Measurements from ENCODE around the gene CENPU.

CENPU gene

GRCh38 chr4:184757810-184758209, 23.9 kb upstream of the CENPU start:
- no peak for DNase-seq
- H3K36me3 ChIP-seq (ENCODE audit: control insufficient read depth in 1 of 2, insufficient read depth in 2 of 2, low read depth in 1 of 2, low read length in 2 of 2), result peaks cover 27 to 38% of the 10 kb centered on the region in 2 experiments
- no peak overlapping the region for H2BK120ac ChIP-seq (ENCODE audit: low read depth, low read length)
- H4K91ac ChIP-seq (ENCODE audit: low read length), result no peak overlapping the region
- H3K4ac ChIP-seq (ENCODE audit: low read depth in 1 of 2, low read length in 2 of 2), result no peak overlapping the region
- H3K27ac ChIP-seq (ENCODE audit: low read length, poor library complexity, severe bottlenecking), result no peak overlapping the region
- H3K18ac ChIP-seq (ENCODE audit: low read depth in 1 of 2, low read length in 2 of 2), result no peak overlapping the region
- H2BK15ac ChIP-seq (ENCODE audit: low read depth, poor library complexity, severe bottlenecking), result no peak overlapping the region
- no peaks in the 10 kb centered on the region for H3K9me3 ChIP-seq (ENCODE audit: control insufficient read depth, low read length)
- no peak overlapping the region for H3K4me3 ChIP-seq (ENCODE audit: insufficient read depth in 1 of 2, low read depth in 1 of 2, low read length in 2 of 2)
- H2AFZ ChIP-seq (ENCODE audit: low read depth, low read length), result no peak overlapping the region
- peaks cover 6% of the 10 kb centered on the region for H3K4me1 ChIP-seq (ENCODE audit: control insufficient read depth, insufficient read depth, low read depth, low read length)
- no peak overlapping the region for H3K14ac ChIP-seq (ENCODE audit: low read length in 2 of 2)
- H3K79me1 ChIP-seq (replicated peaks; ENCODE audit: low read length, poor library complexity, severe bottlenecking), result peaks cover under 1% of the 10 kb centered on the region
- H3K27me3 ChIP-seq (ENCODE audit: control insufficient read depth in 1 of 2, insufficient read depth in 1 of 2, low read length in 2 of 2), result no peaks in the 10 kb centered on the region
- H2BK12ac ChIP-seq (ENCODE audit: low read length in 2 of 2), result no peak overlapping the region
- no peak overlapping the region for H2BK5ac ChIP-seq (ENCODE audit: low read depth, low read length, poor library complexity, severe bottlenecking)
- H3K9ac ChIP-seq (ENCODE audit: low read length), result no peak overlapping the region
- no peak overlapping the region for H3K4me2 ChIP-seq (ENCODE audit: low read length, poor library complexity, severe bottlenecking)
- H3K23ac ChIP-seq (ENCODE audit: low read length in 2 of 2), result no peak overlapping the region
- WGBS, result 65% methylated on average over 1 of the region's 2 CpGs
- no peak overlapping the region for H4K8ac ChIP-seq (ENCODE audit: low read length)
- H2AK5ac ChIP-seq (ENCODE audit: low read length, severe bottlenecking), result no peak overlapping the region

GRCh38 chr4:184756399-184756798, 22.5 kb upstream of the CENPU start:
- no peak overlapping the region for H4K91ac ChIP-seq (ENCODE audit: low read length)
- H3K79me1 ChIP-seq (replicated peaks; ENCODE audit: low read length, poor library complexity, severe bottlenecking), result no peaks in the 10 kb centered on the region
- peak; percentile 23 for DNase-seq
- peak overlapping the region in 1 of 2 experiments; percentile 7 for H3K4me3 ChIP-seq (ENCODE audit: insufficient read depth in 1 of 2, low read depth in 1 of 2, low read length in 2 of 2)
- H2BK5ac ChIP-seq (ENCODE audit: low read depth, low read length, poor library complexity, severe bottlenecking), result no peak overlapping the region
- H3K4me2 ChIP-seq (ENCODE audit: low read length, poor library complexity, severe bottlenecking), result no peak overlapping the region
- H3K14ac ChIP-seq (ENCODE audit: low read length in 2 of 2), result no peak overlapping the region
- H3K9ac ChIP-seq (ENCODE audit: low read length), result peak overlapping the region; percentile 37
- H3K4me1 ChIP-seq (ENCODE audit: control insufficient read depth, insufficient read depth, low read depth, low read length), result peaks cover 2% of the 10 kb centered on the region
- H2BK12ac ChIP-seq (ENCODE audit: low read length in 2 of 2), result no peak overlapping the region
- no peak overlapping the region for H3K23ac ChIP-seq (ENCODE audit: low read length in 2 of 2)
- H3K36me3 ChIP-seq (ENCODE audit: control insufficient read depth in 1 of 2, insufficient read depth in 2 of 2, low read depth in 1 of 2, low read length in 2 of 2), result peaks cover 22 to 36% of the 10 kb centered on the region in 2 experiments
- H3K18ac ChIP-seq (ENCODE audit: low read depth in 1 of 2, low read length in 2 of 2), result no peak overlapping the region
- H3K27ac ChIP-seq (ENCODE audit: low read length, poor library complexity, severe bottlenecking), result no peak overlapping the region
- WGBS, result 83% methylated on average over 5 of the region's 6 CpGs
- peak overlapping the region; percentile 21 for H2AK5ac ChIP-seq (ENCODE audit: low read length, severe bottlenecking)
- no peaks in the 10 kb centered on the region for H3K9me3 ChIP-seq (ENCODE audit: control insufficient read depth, low read length)
- no peaks in the 10 kb centered on the region for H3K27me3 ChIP-seq (ENCODE audit: control insufficient read depth in 1 of 2, insufficient read depth in 1 of 2, low read length in 2 of 2)
- H4K8ac ChIP-seq (ENCODE audit: low read length), result no peak overlapping the region
- H2BK120ac ChIP-seq (ENCODE audit: low read depth, low read length), result no peak overlapping the region
- no peak overlapping the region for H2BK15ac ChIP-seq (ENCODE audit: low read depth, poor library complexity, severe bottlenecking)
- no peak overlapping the region for H3K4ac ChIP-seq (ENCODE audit: low read depth in 1 of 2, low read length in 2 of 2)
- no peak overlapping the region for H2AFZ ChIP-seq (ENCODE audit: low read depth, low read length)

GRCh38 chr4:184755278-184755677, 21.4 kb upstream of the CENPU start:
- Histone ChIP-seq H3K4me1 (ENCODE audit: control insufficient read depth, insufficient read depth, low read depth, low read length) (peaks cover 5% of the 10 kb centered on the region), H3K27ac (ENCODE audit: low read length, poor library complexity, severe bottlenecking) (peak overlapping the region; percentile 1), H3K14ac (ENCODE audit: low read length in 2 of 2) (no peak overlapping the region), H2BK15ac (ENCODE audit: low read depth, poor library complexity, severe bottlenecking) (no peak overlapping the region), H3K79me1 (replicated peaks; ENCODE audit: low read length, poor library complexity, severe bottlenecking) (no peaks in the 10 kb centered on the region), H3K36me3 (ENCODE audit: control insufficient read depth in 1 of 2, insufficient read depth in 2 of 2, low read depth in 1 of 2, low read length in 2 of 2) (peaks cover 16 to 31% of the 10 kb centered on the region in 2 experiments), H3K23ac (ENCODE audit: low read length in 2 of 2) (no peak overlapping the region), H2BK12ac (ENCODE audit: low read length in 2 of 2) (no peak overlapping the region), H3K9me3 (ENCODE audit: control insufficient read depth, low read length) (no peaks in the 10 kb centered on the region), H3K18ac (ENCODE audit: low read depth in 1 of 2, low read length in 2 of 2) (no peak overlapping the region), H3K27me3 (ENCODE audit: control insufficient read depth in 1 of 2, insufficient read depth in 1 of 2, low read length in 2 of 2) (no peaks in the 10 kb centered on the region), H2AFZ (ENCODE audit: low read depth, low read length) (no peak overlapping the region), H4K8ac (ENCODE audit: low read length) (no peak overlapping the region), H3K4me3 (ENCODE audit: insufficient read depth in 1 of 2, low read depth in 1 of 2, low read length in 2 of 2) (no peak overlapping the region), H2BK5ac (ENCODE audit: low read depth, low read length, poor library complexity, severe bottlenecking) (no peak overlapping the region), H2AK5ac (ENCODE audit: low read length, severe bottlenecking) (no peak overlapping the region), H2BK120ac (ENCODE audit: low read depth, low read length) (no peak overlapping the region), H3K9ac (ENCODE audit: low read length) (peak overlapping the region; percentile 45), H4K91ac (ENCODE audit: low read length) (no peak overlapping the region), H3K4ac (ENCODE audit: low read depth in 1 of 2, low read length in 2 of 2) (peak overlapping the region in 1 of 2 experiments; percentile 24), H3K4me2 (ENCODE audit: low read length, poor library complexity, severe bottlenecking) (no peak overlapping the region)
- WGBS, result 75% methylated on average over 4 of the region's 6 CpGs
- DNase-seq, result no peak

GRCh38 chr4:184752496-184753275, 18.8 kb upstream of the CENPU start:
- H2AK5ac ChIP-seq (ENCODE audit: low read length, severe bottlenecking), result no peak overlapping the region
- no peak overlapping the region for H2BK120ac ChIP-seq (ENCODE audit: low read depth, low read length)
- 89% methylated on average over 6 of the region's 9 CpGs for WGBS
- no peak overlapping the region for H3K9ac ChIP-seq (ENCODE audit: low read length)
- peaks cover 16 to 24% of the 10 kb centered on the region in 2 experiments for H3K36me3 ChIP-seq (ENCODE audit: control insufficient read depth in 1 of 2, insufficient read depth in 2 of 2, low read depth in 1 of 2, low read length in 2 of 2)
- H2AFZ ChIP-seq (ENCODE audit: low read depth, low read length), result no peak overlapping the region
- H3K9me3 ChIP-seq (ENCODE audit: control insufficient read depth, low read length), result no peaks in the 10 kb centered on the region
- H3K79me1 ChIP-seq (replicated peaks; ENCODE audit: low read length, poor library complexity, severe bottlenecking), result no peaks in the 10 kb centered on the region
- H3K4me2 ChIP-seq (ENCODE audit: low read length, poor library complexity, severe bottlenecking), result no peak overlapping the region
- H3K18ac ChIP-seq (ENCODE audit: low read depth in 1 of 2, low read length in 2 of 2), result no peak overlapping the region
- peaks cover 11% of the 10 kb centered on the region for H3K4me1 ChIP-seq (ENCODE audit: control insufficient read depth, insufficient read depth, low read depth, low read length)
- H3K23ac ChIP-seq (ENCODE audit: low read length in 2 of 2), result no peak overlapping the region
- no peak overlapping the region for H2BK15ac ChIP-seq (ENCODE audit: low read depth, poor library complexity, severe bottlenecking)
- H4K91ac ChIP-seq (ENCODE audit: low read length), result no peak overlapping the region
- no peaks in the 10 kb centered on the region for H3K27me3 ChIP-seq (ENCODE audit: control insufficient read depth in 1 of 2, insufficient read depth in 1 of 2, low read length in 2 of 2)
- H2BK12ac ChIP-seq (ENCODE audit: low read length in 2 of 2), result no peak overlapping the region
- no peak overlapping the region for H3K14ac ChIP-seq (ENCODE audit: low read length in 2 of 2)
- H2BK5ac ChIP-seq (ENCODE audit: low read depth, low read length, poor library complexity, severe bottlenecking), result no peak overlapping the region
- no peak overlapping the region for H4K8ac ChIP-seq (ENCODE audit: low read length)
- H3K4me3 ChIP-seq (ENCODE audit: insufficient read depth in 1 of 2, low read depth in 1 of 2, low read length in 2 of 2), result no peak overlapping the region
- no peak for DNase-seq
- H3K4ac ChIP-seq (ENCODE audit: low read depth in 1 of 2, low read length in 2 of 2), result no peak overlapping the region
- no peak overlapping the region for H3K27ac ChIP-seq (ENCODE audit: low read length, poor library complexity, severe bottlenecking)
